Uterus (tissue), 2 donors: ENCODE measurements around the gene CSF2.

Experiments
- POLR2A ChIP-seq, 2 donors: fragments of 450-650 bp; IDR thresholded peaks; one replicate each; pipeline ENCODE4 v1.6.1; 2016; ENCODE audit warnings: antibody characterized with exemption in 2 of 2, mild to moderate bottlenecking in 1 of 2, moderate library complexity in 1 of 2
- TF ChIP-seq, protein P1 (sequence below), 4 experiments: fragments of 200-600 bp in 2 of 4; fragments of 450-650 bp in 2 of 4; sonication (generic) in 2 of 4; IDR thresholded peaks; one replicate each; pipeline ENCODE4 v1.5.1; 2016 to 2019; ENCODE audit warnings: antibody characterized with exemption in 4 of 4, mild to moderate bottlenecking in 2 of 4, moderate library complexity in 1 of 4

DNA sequence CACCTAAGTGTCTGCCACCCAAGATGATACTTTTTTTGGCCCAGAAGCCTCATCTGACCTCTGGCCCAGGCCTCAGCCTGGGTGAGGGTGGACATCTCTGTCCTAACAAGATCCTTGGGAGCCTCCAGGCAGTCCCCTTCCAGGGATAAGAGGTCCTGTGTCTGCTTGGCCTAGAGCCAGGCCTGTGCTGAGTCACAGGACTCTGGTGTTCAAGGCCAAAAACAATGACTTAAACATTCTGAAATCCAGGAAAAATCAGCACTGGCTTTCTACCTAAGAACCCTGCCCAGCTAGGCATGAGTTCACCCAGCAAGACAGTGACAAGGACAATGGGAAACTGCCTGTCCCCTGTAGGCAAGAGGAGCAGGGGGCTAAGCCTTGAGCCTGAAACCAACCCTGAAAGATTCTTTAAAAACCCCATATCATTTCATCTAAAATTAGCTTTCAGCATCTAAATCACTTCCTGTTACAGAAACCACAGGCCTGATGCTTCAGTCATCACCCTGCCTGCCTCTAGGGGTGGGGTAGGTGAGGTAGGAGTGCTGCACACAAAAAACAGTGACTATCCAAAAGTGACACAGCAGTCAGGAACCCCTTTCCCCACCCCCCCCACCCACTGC is 29.9 kb downstream of the CSF2 start:
- TF ChIP-seq, protein P1, sequence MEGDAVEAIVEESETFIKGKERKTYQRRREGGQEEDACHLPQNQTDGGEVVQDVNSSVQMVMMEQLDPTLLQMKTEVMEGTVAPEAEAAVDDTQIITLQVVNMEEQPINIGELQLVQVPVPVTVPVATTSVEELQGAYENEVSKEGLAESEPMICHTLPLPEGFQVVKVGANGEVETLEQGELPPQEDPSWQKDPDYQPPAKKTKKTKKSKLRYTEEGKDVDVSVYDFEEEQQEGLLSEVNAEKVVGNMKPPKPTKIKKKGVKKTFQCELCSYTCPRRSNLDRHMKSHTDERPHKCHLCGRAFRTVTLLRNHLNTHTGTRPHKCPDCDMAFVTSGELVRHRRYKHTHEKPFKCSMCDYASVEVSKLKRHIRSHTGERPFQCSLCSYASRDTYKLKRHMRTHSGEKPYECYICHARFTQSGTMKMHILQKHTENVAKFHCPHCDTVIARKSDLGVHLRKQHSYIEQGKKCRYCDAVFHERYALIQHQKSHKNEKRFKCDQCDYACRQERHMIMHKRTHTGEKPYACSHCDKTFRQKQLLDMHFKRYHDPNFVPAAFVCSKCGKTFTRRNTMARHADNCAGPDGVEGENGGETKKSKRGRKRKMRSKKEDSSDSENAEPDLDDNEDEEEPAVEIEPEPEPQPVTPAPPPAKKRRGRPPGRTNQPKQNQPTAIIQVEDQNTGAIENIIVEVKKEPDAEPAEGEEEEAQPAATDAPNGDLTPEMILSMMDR (IDR thresholded peaks at IDR 0.05): no peak
- TF ChIP-seq POLR2A (IDR thresholded peaks at IDR 0.05): no peak
